Activated CD4-positive, alpha-beta T cell treated with anti-CD3 and anti-CD28 coated beads, Interleukin-2, amount 10 ng/mL, durations not matched to agents 24 days and 14 days (primary cell): ENCODE results near the gene PAM. TPM values are rescaled to one million over a fixed set of nuclear protein-coding genes. Genes with fewer than 3 reads are reported as not detected.
A peak's percentile ranks its signal among the peaks of the same experiment; 100 is the strongest.

Experiments used
- DNase-seq: peaks from one replicate; pipeline ENCODE4 v3.0.0; 2022
- H3K27ac Mint-ChIP-seq: one replicate; pipeline ENCODE4 v1.8.0; 2022; ENCODE audit warnings: mild to moderate bottlenecking, mixed read lengths
- H3K27me3 Mint-ChIP-seq: one replicate; pipeline ENCODE4 v1.8.0; 2022; ENCODE audit warnings: mixed read lengths
- H3K36me3 Mint-ChIP-seq: one replicate; pipeline ENCODE4 v1.8.0; 2022; ENCODE audit warnings: low read depth, mild to moderate bottlenecking, mixed read lengths
- H3K4me1 Mint-ChIP-seq: one replicate; pipeline ENCODE4 v1.8.0; 2021; ENCODE audit warnings: mixed read lengths
- H3K4me3 Mint-ChIP-seq: one replicate; pipeline ENCODE4 v1.8.0; 2022; ENCODE audit warnings: mild to moderate bottlenecking, moderate library complexity, mixed read lengths
- H3K9me3 Mint-ChIP-seq: one replicate; pipeline ENCODE4 v1.8.0; 2021; ENCODE audit warnings: mixed read lengths
- intact Hi-C: fragments of 100-400 bp; cut with micrococcal nuclease; formaldehyde crosslinking; loops from one replicate; pipeline ENCODE4 v1.15.1; 2023
- total RNA-seq: library from RNA; stranded (reverse); gene quantifications from 2 replicates; pipeline ENCODE4 v1.2.3, GENCODE V29; 2022

Gene PAM
- total RNA-seq, 1 donor from 2014 or later: 72.2 TPM

GRCh38 chr5:102924963-102925362 lies 169.9 kb downstream of the PAM start:
- Mint-ChIP-seq H3K4me3 (no peak overlapping the region), H3K36me3 (peaks cover 12% of the 10 kb centered on the region), H3K27me3 (no peaks in the 10 kb centered on the region), H3K9me3 (no peaks in the 10 kb centered on the region), H3K4me1 (no peaks in the 10 kb centered on the region), H3K27ac (no peak overlapping the region)
- intact Hi-C loops: no loop called here
- DNase-seq: no peak

GRCh38 chr5:102927007-102927406 lies 171.9 kb downstream of the PAM start:
- no peak for DNase-seq
- intact Hi-C loops: no loop called here
- Mint-ChIP-seq H3K4me3 (no peak overlapping the region), H3K4me1 (peaks cover 9% of the 10 kb centered on the region), H3K36me3 (peaks cover 16% of the 10 kb centered on the region), H3K27me3 (no peaks in the 10 kb centered on the region), H3K9me3 (no peaks in the 10 kb centered on the region), H3K27ac (no peak overlapping the region)

- intact Hi-C loops: no loop called here
- Mint-ChIP-seq H3K36me3 (peaks cover 23% of the 10 kb centered on the region), H3K9me3 (no peaks in the 10 kb centered on the region), H3K4me1 (peaks cover 12% of the 10 kb centered on the region), H3K27ac (no peak overlapping the region), H3K27me3 (no peaks in the 10 kb centered on the region), H3K4me3 (no peak overlapping the region)
- DNase-seq: no peak
Observed at GRCh38 chr5:102930244-102930643, 175.1 kb downstream of the PAM start.

GRCh38 chr5:102931085-102931725 lies 176.1 kb downstream of the PAM start:
- no peak for DNase-seq
- intact Hi-C loops: no loop called here
- Mint-ChIP-seq H3K27me3 (no peaks in the 10 kb centered on the region), H3K4me3 (no peak overlapping the region), H3K4me1 (peaks cover 18% of the 10 kb centered on the region), H3K9me3 (no peaks in the 10 kb centered on the region), H3K27ac (peak overlapping the region; percentile 18), H3K36me3 (peaks cover 22% of the 10 kb centered on the region)

- Mint-ChIP-seq H3K27me3 (no peaks in the 10 kb centered on the region), H3K9me3 (no peaks in the 10 kb centered on the region), H3K4me3 (no peak overlapping the region), H3K4me1 (peaks cover 20% of the 10 kb centered on the region), H3K27ac (no peak overlapping the region), H3K36me3 (peaks cover 18% of the 10 kb centered on the region)
- intact Hi-C loops: no loop called here
- DNase-seq: no peak
Observed at GRCh38 chr5:102932781-102933180, 177.7 kb downstream of the PAM start.

- Mint-ChIP-seq H3K36me3 (peaks cover 20% of the 10 kb centered on the region), H3K27ac (no peak overlapping the region), H3K9me3 (no peaks in the 10 kb centered on the region), H3K4me3 (no peak overlapping the region), H3K4me1 (peaks cover 20% of the 10 kb centered on the region), H3K27me3 (no peaks in the 10 kb centered on the region)
- intact Hi-C loops: no loop called here
- DNase-seq: no peak
Observed at GRCh38 chr5:102933316-102933715, 178.2 kb downstream of the PAM start.

- Mint-ChIP-seq H3K36me3 (peaks cover 20% of the 10 kb centered on the region), H3K9me3 (no peaks in the 10 kb centered on the region), H3K27me3 (no peaks in the 10 kb centered on the region), H3K4me1 (peaks cover 20% of the 10 kb centered on the region), H3K27ac (no peak overlapping the region), H3K4me3 (no peak overlapping the region)
- DNase-seq: no peak
- intact Hi-C loops: no loop called here
Observed at GRCh38 chr5:102933721-102934459, 178.8 kb downstream of the PAM start.

GRCh38 chr5:102937894-102938293 lies 182.8 kb downstream of the PAM start:
- peaks cover 11% of the 10 kb centered on the region for H3K4me1 Mint-ChIP-seq
- peaks cover 14% of the 10 kb centered on the region for H3K36me3 Mint-ChIP-seq
- H3K27me3 Mint-ChIP-seq: no peaks in the 10 kb centered on the region
- intact Hi-C loops: loop anchor here (5.0 kb wide), 1 partner anchor 161 kb away; no protein-coding TSS in a partner anchor
- no peak overlapping the region for H3K27ac Mint-ChIP-seq
- no peak for DNase-seq
- H3K9me3 Mint-ChIP-seq: no peaks in the 10 kb centered on the region
- H3K4me3 Mint-ChIP-seq: no peak overlapping the region

- peaks cover 2% of the 10 kb centered on the region for H3K4me1 Mint-ChIP-seq
- DNase-seq: no peak
- no peak overlapping the region for H3K4me3 Mint-ChIP-seq
- H3K27ac Mint-ChIP-seq: no peak overlapping the region
- intact Hi-C loops: no loop called here
- H3K36me3 Mint-ChIP-seq: peaks cover 6% of the 10 kb centered on the region
- H3K9me3 Mint-ChIP-seq: no peaks in the 10 kb centered on the region
- H3K27me3 Mint-ChIP-seq: no peaks in the 10 kb centered on the region
Observed at GRCh38 chr5:102941111-102941510, 186.0 kb downstream of the PAM start.

- no peak overlapping the region for H3K27ac Mint-ChIP-seq
- no peak overlapping the region for H3K4me3 Mint-ChIP-seq
- H3K36me3 Mint-ChIP-seq: peaks cover 24% of the 10 kb centered on the region
- no peaks in the 10 kb centered on the region for H3K9me3 Mint-ChIP-seq
- H3K27me3 Mint-ChIP-seq: no peaks in the 10 kb centered on the region
- no peaks in the 10 kb centered on the region for H3K4me1 Mint-ChIP-seq
- DNase-seq: no peak
- intact Hi-C loops: no loop called here
Observed at GRCh38 chr5:102946414-102946813, 191.3 kb downstream of the PAM start.

GRCh38 chr5:102946971-102947370 lies 191.9 kb downstream of the PAM start:
- Mint-ChIP-seq H3K4me3 (no peak overlapping the region), H3K36me3 (peaks cover 28% of the 10 kb centered on the region), H3K4me1 (no peaks in the 10 kb centered on the region), H3K27me3 (no peaks in the 10 kb centered on the region), H3K9me3 (no peaks in the 10 kb centered on the region), H3K27ac (no peak overlapping the region)
- DNase-seq: no peak
- intact Hi-C loops: no loop called here

GRCh38 chr5:102955488-102955887 lies 200.4 kb downstream of the PAM start:
- Mint-ChIP-seq H3K36me3 (peaks cover 25% of the 10 kb centered on the region), H3K27me3 (no peaks in the 10 kb centered on the region), H3K9me3 (no peaks in the 10 kb centered on the region), H3K27ac (no peak overlapping the region), H3K4me1 (peaks cover 3% of the 10 kb centered on the region), H3K4me3 (no peak overlapping the region)
- DNase-seq: no peak
- intact Hi-C loops: no loop called here

- Mint-ChIP-seq H3K4me1 (peaks cover 3% of the 10 kb centered on the region), H3K27me3 (no peaks in the 10 kb centered on the region), H3K36me3 (peaks cover 21% of the 10 kb centered on the region), H3K27ac (no peak overlapping the region), H3K9me3 (no peaks in the 10 kb centered on the region), H3K4me3 (no peak overlapping the region)
- no peak for DNase-seq
- intact Hi-C loops: no loop called here
Observed at GRCh38 chr5:102956599-102956998, 201.5 kb downstream of the PAM start.

- intact Hi-C loops: no loop called here
- DNase-seq: no peak
- Mint-ChIP-seq H3K4me1 (peaks cover 3% of the 10 kb centered on the region), H3K27ac (no peak overlapping the region), H3K9me3 (no peaks in the 10 kb centered on the region), H3K36me3 (peaks cover 15% of the 10 kb centered on the region), H3K4me3 (no peak overlapping the region), H3K27me3 (no peaks in the 10 kb centered on the region)
Observed at GRCh38 chr5:102957141-102957540, 202.0 kb downstream of the PAM start.
